GM21423 (cell line): ENCODE data around the gene SYNPO.

ENCODE experiments used
- ATAC-seq: cut with Tn5 transposase; IDR thresholded peaks from one replicate; pipeline ENCODE4 v1.9.1; 2021; ENCODE audit warnings: mild to moderate bottlenecking, moderate library complexity; ENCODE audit not compliant: unreplicated experiment

Gene SYNPO

GRCh38 chr5:150674341-150674821, 33.9 kb downstream of the SYNPO start:
- ATAC-seq = no peak

- no peak for ATAC-seq
These were observed 34.6 kb downstream of the SYNPO start for GRCh38 chr5:150675069-150675468.

- ATAC-seq = no peak
These were observed 36.1 kb downstream of the SYNPO start for GRCh38 chr5:150676578-150676977.

GRCh38 chr5:150689120-150689519, 48.7 kb downstream of the SYNPO start:
- ATAC-seq = no peak

GRCh38 chr5:150690760-150691159, 50.3 kb downstream of the SYNPO start:
- ATAC-seq = no peak

GRCh38 chr5:150692276-150692675, 51.8 kb downstream of the SYNPO start:
- no peak for ATAC-seq

GRCh38 chr5:150694612-150695011, 54.2 kb downstream of the SYNPO start:
- ATAC-seq = no peak

- ATAC-seq = no peak
These were observed 59.8 kb downstream of the SYNPO start for GRCh38 chr5:150700246-150700593.

GRCh38 chr5:150700594-150701377, 60.3 kb downstream of the SYNPO start, which contains the start of gene RBM22:
Gene RBM22 (minus strand): TSS chr5:150701062. CDS start chr5:150700985, 77 bp downstream.
- peak; percentile 97 for ATAC-seq

- no peak for ATAC-seq
These were observed 63.3 kb downstream of the SYNPO start for GRCh38 chr5:150703762-150704161.

GRCh38 chr5:150706776-150707390, 66.4 kb downstream of the SYNPO start:
- no peak for ATAC-seq
